Measurements from ENCODE around the gene COPZ2.
A peak's percentile ranks its signal among the peaks of the same experiment; 100 is the strongest.
"Not testable (repeated sequence)": the region's sequence is repeated elsewhere in the genome, so short reads cannot be mapped to it uniquely, and the experiment has no call there.

Gene COPZ2

GRCh38 chr17:48002266-48002915, 35.2 kb downstream of the COPZ2 start:
- Histone ChIP-seq H3K9me3 (ENCODE audit: control insufficient read depth in 1 of 2, low read length in 2 of 2) (no peaks in the 10 kb centered on the region), H3K27me3 (ENCODE audit: low read depth, low read length) (no peaks in the 10 kb centered on the region), H3K36me3 (ENCODE audit: control insufficient read depth in 1 of 2, insufficient read depth in 2 of 2, low read length in 2 of 2) (no peaks in the 10 kb centered on the region), H3K4me3 (ENCODE audit: low read depth in 1 of 2, low read length in 2 of 2) (peak overlapping the region in 1 of 2 donors; percentile 16), H3K4me1 (ENCODE audit: control insufficient read depth in 1 of 2, insufficient read depth in 2 of 2, low read length in 2 of 2) (peaks cover 4 to 28% of the 10 kb centered on the region in 2 donors), H3K27ac (ENCODE audit: low read length) (peak overlapping the region; percentile 68)

- H3K36me3 ChIP-seq (ENCODE audit: control insufficient read depth in 1 of 2, insufficient read depth in 2 of 2, low read length in 2 of 2); H3K9me3 ChIP-seq (ENCODE audit: control insufficient read depth in 1 of 2, low read length in 2 of 2); H3K4me3 ChIP-seq (ENCODE audit: low read depth in 1 of 2, low read length in 2 of 2); H3K27me3 ChIP-seq (ENCODE audit: low read depth, low read length); H3K27ac ChIP-seq (ENCODE audit: low read length): not testable (repeated sequence)
- peaks cover 4 to 28% of the 10 kb centered on the region in 2 donors for H3K4me1 ChIP-seq (ENCODE audit: control insufficient read depth in 1 of 2, insufficient read depth in 2 of 2, low read length in 2 of 2)
These were observed 35.9 kb downstream of the COPZ2 start for GRCh38 chr17:48001657-48002056.

- H3K4me1 ChIP-seq (ENCODE audit: control insufficient read depth in 1 of 2, insufficient read depth in 2 of 2, low read length in 2 of 2), result peaks cover 4 to 28% of the 10 kb centered on the region in 2 donors
- no peaks in the 10 kb centered on the region for H3K36me3 ChIP-seq (ENCODE audit: control insufficient read depth in 1 of 2, insufficient read depth in 2 of 2, low read length in 2 of 2)
- no peak overlapping the region for H3K4me3 ChIP-seq (ENCODE audit: low read depth in 1 of 2, low read length in 2 of 2)
- no peak overlapping the region for H3K27ac ChIP-seq (ENCODE audit: low read length)
- no peaks in the 10 kb centered on the region for H3K27me3 ChIP-seq (ENCODE audit: low read depth, low read length)
- H3K9me3 ChIP-seq (ENCODE audit: control insufficient read depth in 1 of 2, low read length in 2 of 2), result no peaks in the 10 kb centered on the region
These were observed 36.4 kb downstream of the COPZ2 start for GRCh38 chr17:48001197-48001596.

- H3K27ac ChIP-seq (ENCODE audit: low read length), result no peak overlapping the region
- no peaks in the 10 kb centered on the region for H3K36me3 ChIP-seq (ENCODE audit: control insufficient read depth in 1 of 2, insufficient read depth in 2 of 2, low read length in 2 of 2)
- H3K27me3 ChIP-seq (ENCODE audit: low read depth, low read length), result peaks cover 7% of the 10 kb centered on the region
- H3K4me3 ChIP-seq (ENCODE audit: low read depth in 1 of 2, low read length in 2 of 2), result no peak overlapping the region
- no peaks in the 10 kb centered on the region for H3K9me3 ChIP-seq (ENCODE audit: control insufficient read depth in 1 of 2, low read length in 2 of 2)
- H3K4me1 ChIP-seq (ENCODE audit: control insufficient read depth in 1 of 2, insufficient read depth in 2 of 2, low read length in 2 of 2), result peaks cover 4 to 27% of the 10 kb centered on the region in 2 donors
These were observed 38.0 kb downstream of the COPZ2 start for GRCh38 chr17:47999582-47999981.

GRCh38 chr17:47998044-47998443, 39.6 kb downstream of the COPZ2 start:
- Histone ChIP-seq H3K4me3 (ENCODE audit: low read depth in 1 of 2, low read length in 2 of 2) (no peak overlapping the region), H3K9me3 (ENCODE audit: control insufficient read depth in 1 of 2, low read length in 2 of 2) (no peaks in the 10 kb centered on the region), H3K36me3 (ENCODE audit: control insufficient read depth in 1 of 2, insufficient read depth in 2 of 2, low read length in 2 of 2) (no peaks in the 10 kb centered on the region), H3K27ac (ENCODE audit: low read length) (no peak overlapping the region), H3K4me1 (ENCODE audit: control insufficient read depth in 1 of 2, insufficient read depth in 2 of 2, low read length in 2 of 2) (peaks cover 3 to 12% of the 10 kb centered on the region in 2 donors), H3K27me3 (ENCODE audit: low read depth, low read length) (peaks cover 7% of the 10 kb centered on the region)

- H3K27ac ChIP-seq (ENCODE audit: low read length), result no peak overlapping the region
These were observed 40.0 kb downstream of the COPZ2 start for GRCh38 chr17:47997586-47997985.

GRCh38 chr17:47996201-47996600, 41.4 kb downstream of the COPZ2 start:
- no peaks in the 10 kb centered on the region for H3K36me3 ChIP-seq (ENCODE audit: control insufficient read depth in 1 of 2, insufficient read depth in 2 of 2, low read length in 2 of 2)
- peaks cover 7% of the 10 kb centered on the region for H3K27me3 ChIP-seq (ENCODE audit: low read depth, low read length)
- no peak overlapping the region for H3K27ac ChIP-seq (ENCODE audit: low read length)
- no peaks in the 10 kb centered on the region for H3K4me1 ChIP-seq (ENCODE audit: control insufficient read depth in 1 of 2, insufficient read depth in 2 of 2, low read length in 2 of 2)
- H3K9me3 ChIP-seq (ENCODE audit: control insufficient read depth in 1 of 2, low read length in 2 of 2), result no peaks in the 10 kb centered on the region
- no peak overlapping the region for H3K4me3 ChIP-seq (ENCODE audit: low read depth in 1 of 2, low read length in 2 of 2)

More at GRCh38 chr17:47997586-47997985, 40.0 kb downstream of the COPZ2 start:
- Histone ChIP-seq H3K27me3 (ENCODE audit: low read depth, low read length) (peaks cover 7% of the 10 kb centered on the region), H3K4me3 (ENCODE audit: low read depth in 1 of 2, low read length in 2 of 2) (no peak overlapping the region), H3K9me3 (ENCODE audit: control insufficient read depth in 1 of 2, low read length in 2 of 2) (no peaks in the 10 kb centered on the region), H3K36me3 (ENCODE audit: control insufficient read depth in 1 of 2, insufficient read depth in 2 of 2, low read length in 2 of 2) (no peaks in the 10 kb centered on the region), H3K4me1 (ENCODE audit: control insufficient read depth in 1 of 2, insufficient read depth in 2 of 2, low read length in 2 of 2) (peaks cover 0 to 8% of the 10 kb centered on the region in 2 donors)

GRCh38 chr17:47995241-47995935, 42.2 kb downstream of the COPZ2 start:
- Histone ChIP-seq H3K27ac (ENCODE audit: low read length) (no peak overlapping the region), H3K36me3 (ENCODE audit: control insufficient read depth in 1 of 2, insufficient read depth in 2 of 2, low read length in 2 of 2) (no peaks in the 10 kb centered on the region), H3K4me3 (ENCODE audit: low read depth in 1 of 2, low read length in 2 of 2) (no peak overlapping the region), H3K9me3 (ENCODE audit: control insufficient read depth in 1 of 2, low read length in 2 of 2) (no peaks in the 10 kb centered on the region), H3K4me1 (ENCODE audit: control insufficient read depth in 1 of 2, insufficient read depth in 2 of 2, low read length in 2 of 2) (no peaks in the 10 kb centered on the region), H3K27me3 (ENCODE audit: low read depth, low read length) (peaks cover 7% of the 10 kb centered on the region)

- Histone ChIP-seq H3K36me3 (ENCODE audit: control insufficient read depth in 1 of 2, insufficient read depth in 2 of 2, low read length in 2 of 2) (no peaks in the 10 kb centered on the region), H3K9me3 (ENCODE audit: control insufficient read depth in 1 of 2, low read length in 2 of 2) (no peaks in the 10 kb centered on the region), H3K4me1 (ENCODE audit: control insufficient read depth in 1 of 2, insufficient read depth in 2 of 2, low read length in 2 of 2) (no peaks in the 10 kb centered on the region), H3K4me3 (ENCODE audit: low read depth in 1 of 2, low read length in 2 of 2) (no peak overlapping the region), H3K27ac (ENCODE audit: low read length) (no peak overlapping the region), H3K27me3 (ENCODE audit: low read depth, low read length) (peaks cover 7% of the 10 kb centered on the region)
These were observed 42.9 kb downstream of the COPZ2 start for GRCh38 chr17:47994724-47995123.

GRCh38 chr17:47993964-47994363, 43.6 kb downstream of the COPZ2 start:
- Histone ChIP-seq H3K27me3 (ENCODE audit: low read depth, low read length) (peaks cover 7% of the 10 kb centered on the region), H3K27ac (ENCODE audit: low read length) (no peak overlapping the region), H3K4me1 (ENCODE audit: control insufficient read depth in 1 of 2, insufficient read depth in 2 of 2, low read length in 2 of 2) (no peaks in the 10 kb centered on the region), H3K4me3 (ENCODE audit: low read depth in 1 of 2, low read length in 2 of 2) (no peak overlapping the region), H3K9me3 (ENCODE audit: control insufficient read depth in 1 of 2, low read length in 2 of 2) (no peaks in the 10 kb centered on the region), H3K36me3 (ENCODE audit: control insufficient read depth in 1 of 2, insufficient read depth in 2 of 2, low read length in 2 of 2) (no peaks in the 10 kb centered on the region)

- H3K27me3 ChIP-seq (ENCODE audit: low read depth, low read length), result peaks cover 7% of the 10 kb centered on the region
- no peaks in the 10 kb centered on the region for H3K9me3 ChIP-seq (ENCODE audit: control insufficient read depth in 1 of 2, low read length in 2 of 2)
- H3K4me1 ChIP-seq (ENCODE audit: control insufficient read depth in 1 of 2, insufficient read depth in 2 of 2, low read length in 2 of 2), result no peaks in the 10 kb centered on the region
- no peaks in the 10 kb centered on the region for H3K36me3 ChIP-seq (ENCODE audit: control insufficient read depth in 1 of 2, insufficient read depth in 2 of 2, low read length in 2 of 2)
- no peak overlapping the region for H3K27ac ChIP-seq (ENCODE audit: low read length)
- no peak overlapping the region for H3K4me3 ChIP-seq (ENCODE audit: low read depth in 1 of 2, low read length in 2 of 2)
These were observed 44.5 kb downstream of the COPZ2 start for GRCh38 chr17:47993031-47993564.
